H1 (cell line): ENCODE results near the gene ASCC3. TPM values are rescaled to one million over a fixed set of nuclear protein-coding genes. Genes with fewer than 3 reads are reported as not detected.

Experiments
- polyA plus RNA-seq, 7 experiments: library from polyadenylated mRNA; depleted of rRNA in 3 of 7; stranded (reverse) in 5 of 7; unstranded in 2 of 7; fragments of >200 nt in 5 of 7; fragments of 200-250 nt in 2 of 7; gene quantifications; 1 replicate in 5 of 7; 2 replicates in 1 of 7; 4 replicates in 1 of 7; pipeline versions ENCODE4 v1.2.1 to v1.2.3, GENCODE V29; 2011 to 2013; ENCODE audit warnings: missing spikeins in 2 of 7, mixed read lengths in 2 of 7
- total RNA-seq: library from RNA; stranded (reverse); fragmentation: NEBNext Ultra II Directional; extraction: Animal tissue kit (Norgen Biotek cat#: 25700); gene quantifications from 2 replicates; pipeline ENCODE4 v1.2.1, GENCODE V29; 2021
- TF ChIP-seq, protein P1 (sequence below), 3 experiments: IDR thresholded peaks; 1 replicate in 2 of 3; 2 replicates in 1 of 3; pipeline versions ENCODE4 v1.5.1 to v1.6.1; 2011; ENCODE audit warnings: low read length in 3 of 3, mild to moderate bottlenecking in 3 of 3, inconsistent platforms in 2 of 3, low read depth in 1 of 3, moderate library complexity in 1 of 3; ENCODE audit not compliant: insufficient read depth in 1 of 3; ENCODE audit errors: control extremely low read depth in 1 of 3

The ASCC3 gene
- total and polyA plus RNA-seq, 2 of the 8 experiments (the other 6 are each of a cell fraction or from before 2014, with no cell fraction given) = 37.5 to 77.8 TPM

GRCh38 chr6:100568255-100568654, 312.9 kb downstream of the ASCC3 start (continued):
- TF ChIP-seq, protein P1, sequence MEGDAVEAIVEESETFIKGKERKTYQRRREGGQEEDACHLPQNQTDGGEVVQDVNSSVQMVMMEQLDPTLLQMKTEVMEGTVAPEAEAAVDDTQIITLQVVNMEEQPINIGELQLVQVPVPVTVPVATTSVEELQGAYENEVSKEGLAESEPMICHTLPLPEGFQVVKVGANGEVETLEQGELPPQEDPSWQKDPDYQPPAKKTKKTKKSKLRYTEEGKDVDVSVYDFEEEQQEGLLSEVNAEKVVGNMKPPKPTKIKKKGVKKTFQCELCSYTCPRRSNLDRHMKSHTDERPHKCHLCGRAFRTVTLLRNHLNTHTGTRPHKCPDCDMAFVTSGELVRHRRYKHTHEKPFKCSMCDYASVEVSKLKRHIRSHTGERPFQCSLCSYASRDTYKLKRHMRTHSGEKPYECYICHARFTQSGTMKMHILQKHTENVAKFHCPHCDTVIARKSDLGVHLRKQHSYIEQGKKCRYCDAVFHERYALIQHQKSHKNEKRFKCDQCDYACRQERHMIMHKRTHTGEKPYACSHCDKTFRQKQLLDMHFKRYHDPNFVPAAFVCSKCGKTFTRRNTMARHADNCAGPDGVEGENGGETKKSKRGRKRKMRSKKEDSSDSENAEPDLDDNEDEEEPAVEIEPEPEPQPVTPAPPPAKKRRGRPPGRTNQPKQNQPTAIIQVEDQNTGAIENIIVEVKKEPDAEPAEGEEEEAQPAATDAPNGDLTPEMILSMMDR (IDR thresholded peaks at IDR 0.05; ENCODE audit: control extremely low read depth in 1 of 3, insufficient read depth in 1 of 3, low read depth in 1 of 3, low read length in 3 of 3) = no peak
